NCI-H1930 (cell line): ENCODE data around the gene IFT43.
"Not testable (repeated sequence)": the region's sequence is repeated elsewhere in the genome, so short reads cannot be mapped to it uniquely, and the experiment has no call there.

Experiments used
- DNase-seq, 2 experiments: peaks; one replicate each; lab custom pipeline; 2025; lab: John Stamatoyannopoulos, UW

Gene IFT43

GRCh38 chr14:75980856-75981255, 4.7 kb upstream of the IFT43 start:
- DNase-seq, result no peak

- no peak for DNase-seq
Observed at GRCh38 chr14:75981426-75982265, 3.9 kb upstream of the IFT43 start, which contains the start of gene TGFB3. Gene TGFB3, minus strand, starts transcription at chr14:75981995. Its CDS starts 1,102 bp downstream, at chr14:75980893.

- peak; percentile 47 to 73 for DNase-seq
Observed at GRCh38 chr14:75982266-75983018, 3.1 kb upstream of the IFT43 start.

GRCh38 chr14:75983019-75983358, 2.6 kb upstream of the IFT43 start:
- DNase-seq, result no peak

GRCh38 chr14:75984674-75985073, 889 bp upstream of the IFT43 start:
- no peak for DNase-seq

GRCh38 chr14:75986439-75986765, 839 bp downstream of the IFT43 start:
- DNase-seq, result no peak

- DNase-seq, result no peak
Observed at GRCh38 chr14:75987201-75987970, 1.8 kb downstream of the IFT43 start.

GRCh38 chr14:75989134-75989533, 3.6 kb downstream of the IFT43 start:
- DNase-seq, result no peak

- DNase-seq, result no peak
Observed at GRCh38 chr14:75990297-75990696, 4.7 kb downstream of the IFT43 start.

GRCh38 chr14:75991753-75992152, 6.2 kb downstream of the IFT43 start:
- no peak for DNase-seq

- no peak for DNase-seq
Observed at GRCh38 chr14:75993567-75994041, 8.0 kb downstream of the IFT43 start.

GRCh38 chr14:75995372-75996041, 9.9 kb downstream of the IFT43 start:
- DNase-seq, result no peak

GRCh38 chr14:75996488-75996887, 10.9 kb downstream of the IFT43 start:
- no peak for DNase-seq

GRCh38 chr14:75999511-76000190, 14.1 kb downstream of the IFT43 start:
- DNase-seq, result no peak

- no peak for DNase-seq
Observed at GRCh38 chr14:76002383-76002782, 16.8 kb downstream of the IFT43 start.

GRCh38 chr14:76006253-76006652, 20.7 kb downstream of the IFT43 start:
- DNase-seq, result no peak

- DNase-seq, result no peak
Observed at GRCh38 chr14:76007379-76007778, 21.8 kb downstream of the IFT43 start.

GRCh38 chr14:76007852-76008251, 22.3 kb downstream of the IFT43 start:
- no peak for DNase-seq

- DNase-seq, result not testable (repeated sequence)
Observed at GRCh38 chr14:76009627-76010026, 24.1 kb downstream of the IFT43 start.

- DNase-seq, result no peak
Observed at GRCh38 chr14:76011930-76012329, 26.4 kb downstream of the IFT43 start.

GRCh38 chr14:76012354-76012753, 26.8 kb downstream of the IFT43 start:
- no peak for DNase-seq
